K562 (cell line): ENCODE results near the gene ALS2CL. TPM values are rescaled to one million over a fixed set of nuclear protein-coding genes. Genes with fewer than 3 reads are reported as not detected.

Experiments
- ATAC-seq: fragments of 200-7000 bp; cut with Tn5 transposase; 3 replicates; pipeline ENCODE4 v1.9.1; 2020; ENCODE audit warnings: moderate library complexity
- BruUV-seq: library from RNA; stranded (reverse); fragments of 400-500 nt; replicated peaks from 2 replicates; lab custom pipeline; 2021; lab: Mats Ljungman, UMichigan
- CTCF ChIA-PET: fragments of 300-600 bp; formaldehyde crosslinking; extraction: SDS; loops from one replicate; lab custom pipeline; 2021; ENCODE audit warnings: low intra/inter-chr PET ratio; lab: Yijun Ruan, JAX
- POLR2A ChIA-PET: fragments of 300-600, 350-650 bp; sonication (Branson Sonifier 250); formaldehyde crosslinking; extraction: SDS; loops from one replicate; lab custom pipeline; 2021; ENCODE audit warnings: antibody characterized with exemption, inconsistent platforms; lab: Yijun Ruan, JAX
- DNase-seq, 4 experiments: peaks; one replicate each; pipeline versions ENCODE4 v3.0.0 to v3.0.0-alpha.2; 2011 to 2018; ENCODE audit warnings: low spot score in 3 of 4, mixed read lengths in 3 of 4; ENCODE audit errors: extremely low read depth in 1 of 4
- FAIRE-seq: peaks from 2 replicates; lab custom pipeline; 2011; peaks lifted over from hg19 to GRCh38; lab: Jason Lieb, UNC
- H2AFZ ChIP-seq: 2 replicates; pipeline ENCODE4 v1.6.0; 2011; ENCODE audit warnings: low read depth, low read length, control low read depth, inconsistent platforms
- H3K27ac ChIP-seq: fragments of 200-600 bp; 3 replicates; pipeline ENCODE4 v1.8.0; 2011; ENCODE audit warnings: low read depth, mild to moderate bottlenecking, control low read depth, inconsistent platforms, low read length, moderate library complexity, mixed read lengths; ENCODE audit errors: extremely low read depth
- H3K27me3 ChIP-seq, 2 experiments: fragments of 300-600 bp in 1 of 2; 2 replicates in 1 of 2; 3 replicates in 1 of 2; pipeline versions ENCODE4 v1.6.0 to v1.8.0; 2011; ENCODE audit warnings: inconsistent platforms in 2 of 2, low read length in 2 of 2, mild to moderate bottlenecking in 1 of 2, mixed read lengths in 1 of 2, moderate library complexity in 1 of 2; ENCODE audit not compliant: control insufficient read depth in 2 of 2, insufficient read depth in 2 of 2
- H3K36me3 ChIP-seq: fragments of 300-600 bp; 3 replicates; pipeline ENCODE4 v1.8.0; 2011; ENCODE audit warnings: mild to moderate bottlenecking, low read length, inconsistent platforms; ENCODE audit not compliant: control insufficient read depth, insufficient read depth
- H3K4me1 ChIP-seq, 2 experiments: fragments of 200-600 bp in 1 of 2; replicated peaks in 1 of 2; 2 replicates in 1 of 2; 3 replicates in 1 of 2; pipeline versions ENCODE4 v1.5.1 to v1.8.0; 2011; ENCODE audit warnings: inconsistent platforms in 2 of 2, low read length in 2 of 2, mild to moderate bottlenecking in 1 of 2, mixed read lengths in 1 of 2, moderate library complexity in 1 of 2; ENCODE audit not compliant: control insufficient read depth in 2 of 2, insufficient read depth in 2 of 2
- H3K4me2 ChIP-seq: 2 replicates; pipeline ENCODE4 v1.6.1; 2011; ENCODE audit warnings: low read length, control low read depth, inconsistent platforms, mixed read lengths; ENCODE audit not compliant: insufficient read depth
- H3K4me3 ChIP-seq: fragments of 200-600 bp; sonication (generic), shearing (Covaris generic); 2 replicates; pipeline ENCODE4 v1.5.1; 2016; ENCODE audit warnings: control low read depth, inconsistent platforms
- H3K79me2 ChIP-seq: fragments of 200-600 bp; 3 replicates; pipeline ENCODE4 v1.8.0; 2011; ENCODE audit warnings: low read length, inconsistent platforms; ENCODE audit not compliant: control insufficient read depth, insufficient read depth
- H3K9ac ChIP-seq, 2 experiments: 2 replicates each; pipeline versions ENCODE4 v1.6.0 to v1.6.1; 2011; ENCODE audit warnings: low read depth in 2 of 2, low read length in 2 of 2, control low read depth in 1 of 2, inconsistent platforms in 1 of 2, mild to moderate bottlenecking in 1 of 2, mixed read lengths in 1 of 2; ENCODE audit not compliant: insufficient read depth in 1 of 2
- H3K9me1 ChIP-seq: one replicate; pipeline ENCODE4 v1.6.0; 2011; ENCODE audit warnings: inconsistent platforms, mild to moderate bottlenecking, low read length, moderate library complexity; ENCODE audit not compliant: control insufficient read depth, insufficient read depth
- H3K9me3 ChIP-seq: replicated peaks from 2 replicates; pipeline ENCODE4 v1.5.1; 2011; ENCODE audit warnings: low read depth, low read length, inconsistent platforms; ENCODE audit not compliant: control insufficient read depth, insufficient read depth
- H4K20me1 ChIP-seq: replicated peaks from 2 replicates; pipeline ENCODE4 v1.6.1; 2011; ENCODE audit warnings: low read length, inconsistent platforms, mixed read lengths; ENCODE audit not compliant: control insufficient read depth, insufficient read depth
- CSDE1 ChIP-seq, 2 experiments: fragments of 450-650 bp; IDR thresholded peaks; 2 replicates each; pipeline ENCODE4 v1.6.1; 2016; ENCODE audit warnings: mild to moderate bottlenecking in 1 of 2
- GABPB1 ChIP-seq: sonication (generic); formaldehyde crosslinking; IDR thresholded peaks from 2 replicates; pipeline ENCODE4 v1.8.0; 2022; ENCODE audit warnings: mild to moderate bottlenecking, missing genetic modification reagents
- HDAC6 ChIP-seq: IDR thresholded peaks from 2 replicates; pipeline ENCODE4 v1.6.1; 2012; ENCODE audit warnings: low read depth, mild to moderate bottlenecking, control low read depth, inconsistent platforms, low read length, moderate library complexity
- PRDM10 ChIP-seq: fragments of 450-650 bp; IDR thresholded peaks from 2 replicates; pipeline ENCODE4 v1.6.1; 2018; ENCODE audit not compliant: partially characterized antibody
- PYGO2 ChIP-seq: fragments of 450-650 bp; IDR thresholded peaks from 2 replicates; pipeline ENCODE4 v1.6.1; 2016; ENCODE audit warnings: mild to moderate bottlenecking, missing genetic modification characterization, moderate library complexity, missing compliant biosample characterization
- TEAD2 ChIP-seq: fragments of 450-650 bp; IDR thresholded peaks from 2 replicates; pipeline ENCODE4 v1.6.1; 2016; ENCODE audit warnings: missing genetic modification characterization, control low read depth, missing compliant biosample characterization
- ZBTB12 ChIP-seq: fragments of 250-450 bp; sonication (Bioruptor Pico); IDR thresholded peaks from 2 replicates; pipeline ENCODE4 v1.4.0; 2020
- ZC3H4 ChIP-seq: sonication (generic); formaldehyde crosslinking; IDR thresholded peaks from 2 replicates; pipeline ENCODE4 v1.9.0; 2021; ENCODE audit warnings: missing genetic modification reagents, borderline replicate concordance
- ZFP91 ChIP-seq: sonication (generic); formaldehyde crosslinking; IDR thresholded peaks from 2 replicates; pipeline ENCODE4 v1.8.0; 2022; ENCODE audit warnings: mild to moderate bottlenecking, missing genetic modification reagents
- WGBS: fragments of 100-300 bp; shearing (Covaris generic); methylation state at CpG from one replicate; pipeline ENCODE4 v1.1.6; 2016; ENCODE audit warnings: low coverage, mixed read lengths; ENCODE audit not compliant: insufficient coverage; ENCODE audit errors: missing lambda C conversion rate; 5-methylcytosine and 5-hydroxymethylcytosine counted together
- in situ Hi-C: fragments of 300-500 bp; cut with MboI; formaldehyde crosslinking; loops from 4 replicates; pipeline ENCODE4 v1.15.0; 2018; ENCODE audit warnings: inconsistent platforms, mixed read lengths
- intact Hi-C: fragments of 100-400 bp; cut with micrococcal nuclease; formaldehyde crosslinking; loops from 2 replicates; pipeline ENCODE4 v1.14.2; 2022
- polyA plus RNA-seq, 8 experiments: library from polyadenylated mRNA; depleted of rRNA in 4 of 8; stranded (reverse) in 5 of 8; unstranded in 3 of 8; fragments of >200 nt; fragmentation: Nextera tagmentation in 2 of 8; fragmentation: Illumina TruSeq in 1 of 8; extraction: Ambion mirVana in 2 of 8; extraction: Trizol in 1 of 8; gene quantifications; 2 replicates each; pipeline versions ENCODE4 v1.2.1 to v1.2.3, GENCODE V29; 2011 to 2014; ENCODE audit warnings: inconsistent platforms in 1 of 8, missing spikeins in 1 of 8
- total RNA-seq, 7 experiments: library from RNA; depleted of rRNA in 6 of 7; stranded (reverse); fragments of >200 nt in 6 of 7; fragmentation: Illumina TruSeq in 2 of 7; extraction: Trizol in 2 of 7; gene quantifications; 2 replicates each; pipeline versions ENCODE4 v1.2.1 to v1.2.3, GENCODE V29; 2011 to 2021; ENCODE audit warnings: low replicate concordance in 1 of 7

ALS2CL gene
- total and polyA plus RNA-seq, 9 of the 15 experiments (the other 6 are each of a cell fraction or from before 2014, with no cell fraction given), result 0.03 to 0.13 (median 0.05) TPM; not detected in 3

GRCh38 chr3:46673151-46674030 lies 20.1 kb downstream of the ALS2CL start:
- CTCF ChIA-PET, result interaction anchor here (0.7 kb wide), 1 partner anchor 20 kb away, joined by 4 read pairs; the partner anchor contains the start of gene ALS2CL
- 3% methylated on average over 10 of the region's 10 CpGs for WGBS
- in situ Hi-C loops (no loop called here), intact Hi-C loops (no loop called here)
- H3K9me3 ChIP-seq, result no peaks in the 10 kb centered on the region
- POLR2A ChIA-PET, result interaction anchor here (0.6 to 1.0 kb wide), 3 partner anchors 9 to 184 kb away, joined by 3 read pairs; no protein-coding TSS in a partner anchor
- DNase-seq (no peak), ATAC-seq (no peak), FAIRE-seq (no peak)
- H3K36me3 ChIP-seq, result no peaks in the 10 kb centered on the region
- H3K4me1 ChIP-seq, result peaks cover 0 to 6% of the 10 kb centered on the region in 2 experiments; a peak in 2 of 5 replicates
- no peak overlapping the region for H3K4me3 ChIP-seq
- no peak overlapping the region for H3K9ac ChIP-seq
- no peaks in the 10 kb centered on the region for H3K79me2 ChIP-seq
- no peak overlapping the region for H2AFZ ChIP-seq
- H3K27ac ChIP-seq, result no peak overlapping the region
- no TSS peak for BruUV-seq
- H4K20me1 ChIP-seq, result peaks cover 34% of the 10 kb centered on the region
- TF ChIP-seq ZFP91 (CRISPR knock-in tag), result no peak
- TF ChIP-seq ZC3H4, result no peak
- TF ChIP-seq HDAC6, result no peak
- TF ChIP-seq ZBTB12 (CRISPR knock-in tag), result no peak
- no peak for TF ChIP-seq PYGO2 (tag)
- TF ChIP-seq TEAD2 (tag), result no peak
- TF ChIP-seq CSDE1 (IDR thresholded peaks at IDR 0.05), result no peak
- 0 out of 2 replicates have a peak, but pooled peaks have one; percentile 19 for TF ChIP-seq GABPB1 (CRISPR knock-in tag)
- peak; percentile 9 for TF ChIP-seq PRDM10
- peaks cover 24 to 88% of the 10 kb centered on the region in 2 experiments for H3K27me3 ChIP-seq
- no peak overlapping the region for H3K4me2 ChIP-seq
- no peaks in the 10 kb centered on the region for H3K9me1 ChIP-seq
